ENCODE measurements around the gene SHC4.

- TF ChIP-seq CTCF (IDR thresholded peaks at IDR 0.05) (no peak), ZFX (IDR thresholded peaks at IDR 0.05; ENCODE audit: borderline replicate concordance) (no peak)
These were observed 92.2 kb downstream of the SHC4 start for GRCh38 chr15:48871542-48871941.

Measured in 22Rv1 (cell line).